Measurements from ENCODE around the gene RAD1.

DNA sequence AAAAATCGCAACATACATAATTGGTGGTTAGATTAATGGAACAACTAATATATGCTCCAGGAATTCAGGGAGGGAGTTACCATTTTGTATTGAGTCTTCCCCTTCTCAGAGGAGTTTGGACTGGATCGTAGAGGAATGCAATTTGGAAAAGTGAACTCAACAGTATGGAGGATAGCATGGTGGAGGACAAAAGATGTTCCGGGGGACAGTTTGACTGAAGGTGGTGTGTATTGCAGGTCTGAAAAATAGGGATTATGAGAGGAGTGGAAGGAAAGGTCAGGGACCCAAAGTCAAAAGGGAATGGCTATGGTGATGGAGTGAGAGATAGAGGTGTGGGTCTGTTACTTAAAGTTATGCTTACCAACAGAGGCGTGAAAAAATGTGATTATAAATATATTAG, 15.6 kb upstream of the RAD1 start:
- TF ChIP-seq IKZF3 (tag by site-specific recombination; IDR thresholded peaks at IDR 0.05): no peak
- no peak for TF ChIP-seq YY2 (tag by site-specific recombination; IDR thresholded peaks at IDR 0.05)
- no peak for TF ChIP-seq ZNF394 (tag by site-specific recombination; IDR thresholded peaks at IDR 0.05; ENCODE audit: borderline replicate concordance)
- TF ChIP-seq, protein P1, sequence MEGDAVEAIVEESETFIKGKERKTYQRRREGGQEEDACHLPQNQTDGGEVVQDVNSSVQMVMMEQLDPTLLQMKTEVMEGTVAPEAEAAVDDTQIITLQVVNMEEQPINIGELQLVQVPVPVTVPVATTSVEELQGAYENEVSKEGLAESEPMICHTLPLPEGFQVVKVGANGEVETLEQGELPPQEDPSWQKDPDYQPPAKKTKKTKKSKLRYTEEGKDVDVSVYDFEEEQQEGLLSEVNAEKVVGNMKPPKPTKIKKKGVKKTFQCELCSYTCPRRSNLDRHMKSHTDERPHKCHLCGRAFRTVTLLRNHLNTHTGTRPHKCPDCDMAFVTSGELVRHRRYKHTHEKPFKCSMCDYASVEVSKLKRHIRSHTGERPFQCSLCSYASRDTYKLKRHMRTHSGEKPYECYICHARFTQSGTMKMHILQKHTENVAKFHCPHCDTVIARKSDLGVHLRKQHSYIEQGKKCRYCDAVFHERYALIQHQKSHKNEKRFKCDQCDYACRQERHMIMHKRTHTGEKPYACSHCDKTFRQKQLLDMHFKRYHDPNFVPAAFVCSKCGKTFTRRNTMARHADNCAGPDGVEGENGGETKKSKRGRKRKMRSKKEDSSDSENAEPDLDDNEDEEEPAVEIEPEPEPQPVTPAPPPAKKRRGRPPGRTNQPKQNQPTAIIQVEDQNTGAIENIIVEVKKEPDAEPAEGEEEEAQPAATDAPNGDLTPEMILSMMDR (tag by site-specific recombination; IDR thresholded peaks at IDR 0.05): no peak
- TF ChIP-seq, protein P2, sequence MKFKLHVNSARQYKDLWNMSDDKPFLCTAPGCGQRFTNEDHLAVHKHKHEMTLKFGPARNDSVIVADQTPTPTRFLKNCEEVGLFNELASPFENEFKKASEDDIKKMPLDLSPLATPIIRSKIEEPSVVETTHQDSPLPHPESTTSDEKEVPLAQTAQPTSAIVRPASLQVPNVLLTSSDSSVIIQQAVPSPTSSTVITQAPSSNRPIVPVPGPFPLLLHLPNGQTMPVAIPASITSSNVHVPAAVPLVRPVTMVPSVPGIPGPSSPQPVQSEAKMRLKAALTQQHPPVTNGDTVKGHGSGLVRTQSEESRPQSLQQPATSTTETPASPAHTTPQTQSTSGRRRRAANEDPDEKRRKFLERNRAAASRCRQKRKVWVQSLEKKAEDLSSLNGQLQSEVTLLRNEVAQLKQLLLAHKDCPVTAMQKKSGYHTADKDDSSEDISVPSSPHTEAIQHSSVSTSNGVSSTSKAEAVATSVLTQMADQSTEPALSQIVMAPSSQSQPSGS (tag by site-specific recombination; IDR thresholded peaks at IDR 0.05; ENCODE audit: low read depth): no peak
- no peak for TF ChIP-seq ZNF274 (IDR thresholded peaks at IDR 0.05; ENCODE audit: low read length)
- no peak for TF ChIP-seq ZNF274 (tag by site-specific recombination; IDR thresholded peaks at IDR 0.05; ENCODE audit: borderline replicate concordance)
- TF ChIP-seq ZNF426 (tag by site-specific recombination; IDR thresholded peaks at IDR 0.05): no peak
- TF ChIP-seq ZBTB8A (tag by site-specific recombination; IDR thresholded peaks at IDR 0.05): no peak
- TF ChIP-seq ZNF350 (tag by site-specific recombination; IDR thresholded peaks at IDR 0.05): no peak
- TF ChIP-seq GFI1B (tag by site-specific recombination; IDR thresholded peaks at IDR 0.05): no peak
- no peak for TF ChIP-seq ZNF561 (tag by site-specific recombination; IDR thresholded peaks at IDR 0.05; ENCODE audit: borderline replicate concordance)
- no peak for TF ChIP-seq ZNF416 (tag by site-specific recombination; IDR thresholded peaks at IDR 0.05)
- no peak for TF ChIP-seq ZBTB17 (tag by site-specific recombination; IDR thresholded peaks at IDR 0.05)
- no peak for TF ChIP-seq ZNF830 (tag by site-specific recombination; IDR thresholded peaks at IDR 0.05; ENCODE audit: low read depth)
